Panc1 (cell line): Measurements from ENCODE around the gene MBOAT7. TPM values are rescaled to one million over a fixed set of nuclear protein-coding genes. Genes with fewer than 3 reads are reported as not detected.
"Not testable (repeated sequence)": the region's sequence is repeated elsewhere in the genome, so short reads cannot be mapped to it uniquely, and the experiment has no call there.

Source experiments
- ATAC-seq: fragments of 200-7000 bp; cut with Tn5 transposase; 2 replicates; pipeline ENCODE4 v1.9.1; 2020; ENCODE audit warnings: mild to moderate bottlenecking, moderate library complexity
- BruUV-seq: library from RNA; stranded (reverse); fragments of 400-500 nt; replicated peaks from 2 replicates; lab custom pipeline; 2021; lab: Mats Ljungman, UMichigan
- CTCF ChIA-PET: fragments of 300-600 bp; sonication (Branson Sonifier 250); formaldehyde crosslinking; loops from one replicate; lab custom pipeline; 2022; ENCODE audit warnings: antibody characterized with exemption; lab: Charles Lee
- POLR2A ChIA-PET: fragments of 300-600 bp; sonication (Branson Sonifier 250); formaldehyde crosslinking; loops from one replicate; lab custom pipeline; 2022; ENCODE audit warnings: antibody characterized with exemption; lab: Charles Lee
- DNase-seq: peaks from one replicate; pipeline ENCODE4 v3.0.0-alpha.2; 2010; ENCODE audit warnings: low read depth, low spot score
- H3K27ac ChIP-seq: 2 replicates; pipeline ENCODE4 v1.5.1; 2011; ENCODE audit warnings: mild to moderate bottlenecking, low read length, inconsistent platforms
- H3K27me3 ChIP-seq: fragments of 200-500 bp; sonication (Bioruptor generic); 2 replicates; pipeline ENCODE4 v1.6.0; 2014; ENCODE audit warnings: low read length, inconsistent platforms; ENCODE audit not compliant: control insufficient read depth, insufficient read depth
- H3K36me3 ChIP-seq: fragments of 200-500 bp; sonication (Bioruptor generic); 2 replicates; pipeline ENCODE4 v1.5.1; 2014; ENCODE audit warnings: inconsistent platforms, mild to moderate bottlenecking, low read length, moderate library complexity; ENCODE audit not compliant: control insufficient read depth, insufficient read depth
- H3K4me1 ChIP-seq: 2 replicates; pipeline ENCODE4 v1.5.1; 2011; ENCODE audit warnings: inconsistent platforms, mild to moderate bottlenecking, low read length, moderate library complexity; ENCODE audit not compliant: control insufficient read depth, insufficient read depth
- H3K4me3 ChIP-seq, 2 experiments: 2 replicates each; pipeline ENCODE4 v1.5.1; 2011 to 2012; ENCODE audit warnings: low read depth in 2 of 2, low read length in 2 of 2, mild to moderate bottlenecking in 2 of 2, inconsistent platforms in 1 of 2, moderate library complexity in 1 of 2
- H3K9me3 ChIP-seq: fragments of 200-500 bp; sonication (Bioruptor generic); 2 replicates; pipeline ENCODE4 v1.5.1; 2014; ENCODE audit warnings: low read depth, mild to moderate bottlenecking, inconsistent platforms, low read length, moderate library complexity; ENCODE audit not compliant: control insufficient read depth, insufficient read depth
- POLR2AphosphoS5 ChIP-seq: IDR thresholded peaks from 2 replicates; pipeline ENCODE4 v1.6.1; 2012; ENCODE audit warnings: mild to moderate bottlenecking, low read depth, low read length, moderate library complexity
- REST ChIP-seq, 2 experiments: IDR thresholded peaks; 2 replicates each; pipeline ENCODE4 v1.6.1; 2011 to 2012; ENCODE audit warnings: low read depth in 2 of 2, control low read depth in 1 of 2, low read length in 1 of 2, mild to moderate bottlenecking in 1 of 2, moderate library complexity in 1 of 2; ENCODE audit not compliant: insufficient read depth in 1 of 2
- SIN3A ChIP-seq: IDR thresholded peaks from 2 replicates; pipeline ENCODE4 v1.6.1; 2012; ENCODE audit warnings: low read depth, mild to moderate bottlenecking, low read length, moderate library complexity, borderline replicate concordance; ENCODE audit not compliant: insufficient read depth
- TCF7L2 ChIP-seq: IDR thresholded peaks from 2 replicates; pipeline ENCODE4 v1.6.1; 2011; ENCODE audit warnings: mild to moderate bottlenecking, low read depth, low read length, inconsistent platforms
- in situ Hi-C: cut with HindIII; loops from 2 replicates; pipeline ENCODE4 v1.10.0; 2016; ENCODE audit warnings: low sequenced_read_pairs, low pct_unique_long_range_greater_than_20kb
- intact Hi-C: fragments of 100-400 bp; cut with micrococcal nuclease; formaldehyde crosslinking; loops from one replicate; pipeline ENCODE4 v1.10.0; 2022; ENCODE audit not compliant: unreplicated experiment
- total RNA-seq: library from RNA; stranded (reverse); gene quantifications from one replicate; pipeline ENCODE4 v1.2.1, GENCODE V29; 2021; ENCODE audit not compliant: unreplicated experiment
- TF ChIP-seq, protein P1 (sequence below): fragments of 450-650 bp; IDR thresholded peaks from 2 replicates; pipeline ENCODE4 v1.5.1; 2017; ENCODE audit warnings: mild to moderate bottlenecking

Gene MBOAT7
- total RNA-seq, 1 experiment from 2014 or later, result 264 TPM

DNA sequence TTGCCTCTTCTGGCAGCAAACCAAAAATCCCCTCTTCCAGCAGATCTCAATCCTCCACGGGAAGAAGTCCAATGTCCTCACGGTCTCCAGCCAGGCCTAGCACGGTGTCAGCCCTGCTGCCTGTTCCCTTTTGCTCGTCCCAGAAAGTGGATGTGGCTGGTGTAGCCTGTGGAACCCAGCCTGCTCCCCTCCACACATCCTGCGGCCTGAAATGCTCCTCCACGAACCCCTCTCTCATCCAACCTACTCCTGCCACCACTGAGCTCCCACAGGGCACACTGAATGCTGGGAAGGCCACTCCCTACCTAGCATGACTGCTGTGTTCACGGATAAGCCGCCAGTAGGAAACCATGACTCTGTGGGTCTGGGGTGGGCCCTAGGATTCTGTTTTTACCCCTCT lies 3.0 kb downstream of the MBOAT7 start:
- Histone ChIP-seq H3K9me3 (no peaks in the 10 kb centered on the region), H3K4me1 (peaks cover 8% of the 10 kb centered on the region; the same call in 1 of the 2 replicates), H3K27me3 (no peaks in the 10 kb centered on the region), H3K36me3 (no peaks in the 10 kb centered on the region; the same call in 1 of the 2 replicates), H3K27ac (no peak overlapping the region), H3K4me3 (no peak overlapping the region)
- intact Hi-C loops, result no loop called here
- DNase-seq (no peak), ATAC-seq (no peak)
- TF ChIP-seq SIN3A, result no peak
- TF ChIP-seq POLR2AphosphoS5, result no peak
- TF ChIP-seq, protein P1, sequence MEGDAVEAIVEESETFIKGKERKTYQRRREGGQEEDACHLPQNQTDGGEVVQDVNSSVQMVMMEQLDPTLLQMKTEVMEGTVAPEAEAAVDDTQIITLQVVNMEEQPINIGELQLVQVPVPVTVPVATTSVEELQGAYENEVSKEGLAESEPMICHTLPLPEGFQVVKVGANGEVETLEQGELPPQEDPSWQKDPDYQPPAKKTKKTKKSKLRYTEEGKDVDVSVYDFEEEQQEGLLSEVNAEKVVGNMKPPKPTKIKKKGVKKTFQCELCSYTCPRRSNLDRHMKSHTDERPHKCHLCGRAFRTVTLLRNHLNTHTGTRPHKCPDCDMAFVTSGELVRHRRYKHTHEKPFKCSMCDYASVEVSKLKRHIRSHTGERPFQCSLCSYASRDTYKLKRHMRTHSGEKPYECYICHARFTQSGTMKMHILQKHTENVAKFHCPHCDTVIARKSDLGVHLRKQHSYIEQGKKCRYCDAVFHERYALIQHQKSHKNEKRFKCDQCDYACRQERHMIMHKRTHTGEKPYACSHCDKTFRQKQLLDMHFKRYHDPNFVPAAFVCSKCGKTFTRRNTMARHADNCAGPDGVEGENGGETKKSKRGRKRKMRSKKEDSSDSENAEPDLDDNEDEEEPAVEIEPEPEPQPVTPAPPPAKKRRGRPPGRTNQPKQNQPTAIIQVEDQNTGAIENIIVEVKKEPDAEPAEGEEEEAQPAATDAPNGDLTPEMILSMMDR, result no peak
- TF ChIP-seq TCF7L2, result no peak
- no peak for TF ChIP-seq REST (IDR thresholded peaks at IDR 0.05; ENCODE audit: insufficient read depth in 1 of 2, low read depth in 2 of 2, low read length in 1 of 2)
- CTCF ChIA-PET, result no interaction called here
- TSS peak; percentile 61 for BruUV-seq
- POLR2A ChIA-PET, result interaction anchor here (1.2 kb wide), 1 partner anchor 17 kb away, joined by 3 read pairs; no protein-coding TSS in a partner anchor
- in situ Hi-C loops, result no loop called here

GRCh38 chr19:54183431-54183830 lies 5.9 kb downstream of the MBOAT7 start:
- intact Hi-C loops, result no loop called here
- DNase-seq (no peak), ATAC-seq (no peak)
- no peak for TF ChIP-seq SIN3A
- no peak for TF ChIP-seq TCF7L2
- no peak for TF ChIP-seq POLR2AphosphoS5
- H3K27me3 ChIP-seq, result no peaks in the 10 kb centered on the region
- H3K36me3 ChIP-seq, result no peaks in the 10 kb centered on the region; the same call in 1 of the 2 replicates
- H3K4me1 ChIP-seq, result peaks cover 6% of the 10 kb centered on the region; the same call in 1 of the 2 replicates
- no peak overlapping the region for H3K27ac ChIP-seq
- in situ Hi-C loops, result no loop called here
- no peaks in the 10 kb centered on the region for H3K9me3 ChIP-seq
- H3K4me3 ChIP-seq, result no peak overlapping the region
- ChIA-PET CTCF (no interaction called here), POLR2A (no interaction called here)
- BruUV-seq, result no TSS peak

- H3K9me3 ChIP-seq, H3K36me3 ChIP-seq, ATAC-seq, in situ Hi-C loops, H3K27ac ChIP-seq, H3K27me3 ChIP-seq, BruUV-seq, H3K4me1 ChIP-seq, DNase-seq, H3K4me3 ChIP-seq, intact Hi-C loops, CTCF ChIA-PET: not testable (repeated sequence)
- POLR2A ChIA-PET, result interaction anchor here (0.7 kb wide), 1 partner anchor 12 kb away, joined by 6 read pairs; no protein-coding TSS in a partner anchor
These were observed 7.5 kb downstream of the MBOAT7 start for GRCh38 chr19:54181894-54182293.
